ENCODE data around the gene NFYA.

Gene NFYA

GRCh38 chr6:41047306-41047705, 25.5 kb upstream of the NFYA start:
- no peak for DNase-seq

GRCh38 chr6:41047745-41048732, 24.7 kb upstream of the NFYA start:
- DNase-seq = no peak

- DNase-seq = no peak
Observed at GRCh38 chr6:41049521-41049920, 23.3 kb upstream of the NFYA start.

DNA sequence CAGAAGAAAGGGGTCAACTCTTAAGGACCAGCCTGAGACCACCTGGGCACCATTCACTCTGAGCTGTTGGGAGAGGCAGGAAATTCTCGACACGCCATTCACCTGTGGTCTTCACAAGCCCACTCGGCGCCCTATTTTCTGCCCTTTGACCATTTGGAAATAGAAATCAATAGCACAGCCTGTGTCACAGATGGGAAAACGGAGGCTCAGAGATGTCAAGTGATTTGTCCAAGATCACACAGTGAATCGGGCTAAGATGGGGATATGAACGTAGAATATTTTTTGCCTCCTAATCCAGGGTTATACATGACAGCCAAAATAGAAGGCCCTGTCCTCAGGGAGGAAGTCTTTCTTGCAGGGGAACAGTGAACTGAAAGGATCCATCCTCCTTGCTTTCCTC, 22.8 kb upstream of the NFYA start:
- no peak for DNase-seq

- no peak for DNase-seq
Observed at GRCh38 chr6:41050536-41050935, 22.2 kb upstream of the NFYA start.

GRCh38 chr6:41051873-41052272, 20.9 kb upstream of the NFYA start:
- DNase-seq = no peak

- DNase-seq = no peak
Observed at GRCh38 chr6:41053041-41053440, 19.7 kb upstream of the NFYA start, which contains the start of gene APOBEC2. APOBEC2 (plus strand) TSS chr6:41053202; CDS start chr6:41053348, 146 bp downstream.

- DNase-seq = no peak
Observed at GRCh38 chr6:41054511-41054910, 18.3 kb upstream of the NFYA start.

DNA sequence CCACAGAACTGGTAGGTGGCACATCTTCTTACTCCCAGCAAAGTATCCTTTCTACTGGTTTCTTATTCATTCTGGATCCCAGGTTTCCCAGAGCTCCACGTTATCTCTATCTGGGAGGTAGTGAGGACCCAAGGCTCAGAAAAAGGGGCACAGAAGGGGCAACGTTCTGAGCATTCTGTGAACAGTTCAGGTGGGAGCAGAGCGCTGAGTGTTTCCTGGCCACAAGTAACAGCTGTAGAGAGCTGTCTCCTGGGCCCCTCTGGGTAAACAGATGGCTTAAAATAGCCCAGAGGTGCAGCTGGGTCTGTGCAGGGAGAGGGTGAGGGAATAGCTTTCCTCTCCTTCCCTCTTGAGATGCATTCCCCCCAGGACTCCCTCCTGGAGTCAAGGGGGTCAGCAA, 17.6 kb upstream of the NFYA start:
- no peak for DNase-seq

DNA sequence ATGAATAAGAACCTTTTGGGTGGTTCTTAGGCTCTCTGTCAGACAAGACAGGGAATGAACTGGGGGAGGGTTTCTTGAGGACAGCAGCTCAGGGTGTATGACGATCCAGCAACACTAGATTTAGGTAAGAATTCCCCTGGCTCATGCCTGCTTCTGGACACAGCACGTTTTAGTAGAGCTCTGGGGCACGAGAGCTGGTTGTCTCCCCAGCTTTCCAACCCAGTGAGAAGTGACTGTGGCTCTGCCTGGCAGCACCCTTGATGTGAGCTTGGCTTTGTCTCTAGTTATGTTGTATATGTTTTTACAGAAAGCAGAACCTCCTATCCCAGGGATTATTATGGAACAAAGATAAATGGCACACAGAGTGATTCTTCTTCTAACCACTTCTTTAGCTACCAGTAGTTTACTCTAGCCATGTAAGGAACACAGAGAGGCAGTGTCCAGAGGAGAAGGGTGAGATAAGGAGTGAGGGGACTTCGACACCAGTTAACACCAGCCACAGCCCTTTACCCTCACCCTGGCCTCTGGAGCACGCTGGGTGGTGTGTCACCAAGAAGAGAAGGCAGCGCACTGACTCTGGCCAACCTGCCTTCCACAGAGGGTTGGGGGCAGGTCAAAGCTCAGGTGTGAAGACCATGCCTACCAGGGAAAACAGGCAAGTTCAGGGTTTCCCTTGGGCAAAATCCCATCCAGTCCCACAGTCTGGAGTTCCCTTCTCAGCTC, 15.8 kb upstream of the NFYA start:
- DNase-seq = no peak

GRCh38 chr6:41058783-41059181, 14.0 kb upstream of the NFYA start:
- DNase-seq = no peak

GRCh38 chr6:41059556-41059955, 13.2 kb upstream of the NFYA start:
- no peak for DNase-seq

- no peak for DNase-seq
Observed at GRCh38 chr6:41061196-41061726, 11.5 kb upstream of the NFYA start.

DNA sequence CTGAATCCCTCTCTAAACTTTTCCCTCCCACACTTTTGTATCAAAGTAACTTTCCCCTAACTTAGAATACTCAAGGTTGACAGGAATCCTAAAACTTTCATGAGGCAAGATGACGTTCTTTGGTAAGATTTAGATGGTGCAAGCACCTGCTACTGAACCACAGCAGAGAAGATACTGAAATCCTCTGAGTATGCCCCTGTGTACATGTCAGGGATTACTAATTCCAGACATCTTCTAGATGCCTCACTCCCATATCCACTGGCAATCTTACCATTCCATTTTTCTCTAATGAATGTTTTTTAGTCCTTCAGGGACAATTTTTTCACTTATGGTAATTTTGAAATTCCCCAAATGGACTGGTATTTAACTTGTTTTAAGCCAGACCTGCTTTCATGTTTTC, 10.7 kb upstream of the NFYA start:
- DNase-seq = no peak

- DNase-seq = no peak
Observed at GRCh38 chr6:41063884-41064285, 8.9 kb upstream of the NFYA start.

GRCh38 chr6:41064841-41065240, 7.9 kb upstream of the NFYA start:
- DNase-seq = no peak

- no peak for DNase-seq
Observed at GRCh38 chr6:41065550-41066026, 7.2 kb upstream of the NFYA start.

- DNase-seq = no peak
Observed at GRCh38 chr6:41066867-41067304, 5.9 kb upstream of the NFYA start.

DNA sequence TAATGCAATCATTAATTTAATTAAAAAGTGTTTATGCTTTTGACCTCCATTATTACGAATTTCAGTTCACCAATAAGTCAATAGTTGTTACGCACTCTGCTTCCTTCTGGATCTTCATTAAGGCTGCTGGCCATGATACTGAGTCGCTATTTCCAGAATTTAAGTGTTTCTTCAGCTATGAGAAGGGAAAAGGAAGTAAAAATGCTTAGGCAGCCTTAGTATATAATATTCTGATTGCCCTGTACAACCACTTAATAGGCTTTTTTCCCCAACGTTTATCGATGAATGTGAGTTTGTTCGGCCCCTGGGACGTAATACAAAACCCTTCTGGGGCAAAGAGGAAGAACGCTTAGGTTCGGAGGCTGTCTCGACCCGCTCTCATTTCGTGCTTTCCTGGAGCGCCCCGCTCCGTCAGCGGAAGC, 1.3 kb upstream of the NFYA start:
- DNase-seq = no peak

GRCh38 chr6:41071923-41072835, 595 bp upstream of the NFYA start, which contains the start of gene OARD1:
OARD1 (minus strand) TSS chr6:41072356; CDS start chr6:41071634, 722 bp downstream.
- DNase-seq = peak; percentile 97

GRCh38 chr6:41073203-41073967, 611 bp downstream of the NFYA start:
- DNase-seq = peak; percentile 42
